SK-N-SH (cell line): Measurements from ENCODE around the gene SGPP2. TPM values are rescaled to one million over a fixed set of nuclear protein-coding genes. Genes with fewer than 3 reads are reported as not detected.

ENCODE experiments used
- CTCF ChIA-PET: fragments of 300-600, 350-600 bp; formaldehyde crosslinking; extraction: SDS; loops from one replicate; lab custom pipeline; 2021; lab: Yijun Ruan, JAX
- POLR2A ChIA-PET: fragments of 350-600 bp; sonication (Branson Sonifier 250); formaldehyde crosslinking; extraction: SDS; loops from one replicate; lab custom pipeline; 2020; ENCODE audit warnings: antibody characterized with exemption, inconsistent platforms; lab: Yijun Ruan, JAX
- DNase-seq: peaks from one replicate; pipeline ENCODE4 v3.0.0; 2012
- H2AFZ ChIP-seq: fragments of 200-600 bp; sonication (generic); 2 replicates; pipeline ENCODE4 v1.8.1; 2016; ENCODE audit warnings: antibody characterized with exemption, mild to moderate bottlenecking, low read depth
- H3F3A ChIP-seq: fragments of 200-600 bp; sonication (generic); replicated peaks from 2 replicates; pipeline ENCODE3; 2016; ENCODE audit warnings: antibody characterized with exemption, mild to moderate bottlenecking; ENCODE audit not compliant: insufficient read depth
- H3K27ac ChIP-seq, 2 experiments: fragments of 200-500 bp in 1 of 2; fragments of 200-600 bp in 1 of 2; sonication (Bioruptor generic) in 1 of 2; sonication (generic), shearing (Covaris generic) in 1 of 2; 2 replicates each; pipeline versions ENCODE4 v1.5.1 to v1.6.1; 2014 to 2016; ENCODE audit warnings: low read depth in 2 of 2, inconsistent platforms in 1 of 2, low read length in 1 of 2, mild to moderate bottlenecking in 1 of 2, mixed read lengths in 1 of 2
- H3K27me3 ChIP-seq: fragments of 200-600 bp; sonication (generic), shearing (Covaris generic); 2 replicates; pipeline ENCODE4 v1.6.1; 2016; ENCODE audit warnings: mixed run types; ENCODE audit not compliant: insufficient read depth
- H3K36me3 ChIP-seq, 2 experiments: fragments of 200-500 bp in 1 of 2; fragments of 200-600 bp in 1 of 2; sonication (Bioruptor generic) in 1 of 2; sonication (generic) in 1 of 2; replicated peaks in 1 of 2; 2 replicates each; pipeline versions ENCODE3 to v1.5.1; 2014 to 2016; ENCODE audit warnings: low read length in 1 of 2, mild to moderate bottlenecking in 1 of 2; ENCODE audit not compliant: insufficient read depth in 2 of 2, control insufficient read depth in 1 of 2
- H3K4me1 ChIP-seq, 2 experiments: fragments of 200-500 bp in 1 of 2; fragments of 200-600 bp in 1 of 2; sonication (Bioruptor generic) in 1 of 2; sonication (generic), shearing (Covaris generic) in 1 of 2; 2 replicates each; pipeline versions ENCODE4 v1.5.1 to v1.6.1; 2014 to 2016; ENCODE audit warnings: low read depth in 1 of 2, low read length in 1 of 2, mixed run types in 1 of 2; ENCODE audit not compliant: insufficient read depth in 2 of 2, control insufficient read depth in 1 of 2
- H3K4me2 ChIP-seq: fragments of 200-600 bp; sonication (generic), shearing (Covaris generic); 2 replicates; pipeline ENCODE4 v1.6.1; 2017; ENCODE audit warnings: mixed run types
- H3K4me3 ChIP-seq, 2 experiments: fragments of 200-500 bp in 1 of 2; fragments of 200-600 bp in 1 of 2; sonication (Bioruptor generic) in 1 of 2; sonication (generic), shearing (Covaris generic) in 1 of 2; 2 replicates each; pipeline versions ENCODE4 v1.5.1 to v1.8.1; 2014 to 2016; ENCODE audit warnings: low read depth in 2 of 2, inconsistent platforms in 1 of 2, low read length in 1 of 2, mild to moderate bottlenecking in 1 of 2, mixed read lengths in 1 of 2, moderate library complexity in 1 of 2
- H3K79me2 ChIP-seq: fragments of 200-600 bp; sonication (generic); 2 replicates; pipeline ENCODE4 v1.8.1; 2017; ENCODE audit warnings: mild to moderate bottlenecking; ENCODE audit not compliant: insufficient read depth
- H3K9ac ChIP-seq: fragments of 200-600 bp; sonication (generic); 2 replicates; pipeline ENCODE4 v1.6.1; 2017; ENCODE audit warnings: mixed run types
- H3K9me2 ChIP-seq: fragments of 200-600 bp; sonication (generic); 2 replicates; pipeline ENCODE4 v1.6.1; 2017; ENCODE audit warnings: mixed run types
- H3K9me3 ChIP-seq: fragments of 200-600 bp; sonication (generic); 2 replicates; pipeline ENCODE4 v1.6.1; 2017; ENCODE audit warnings: mixed run types, mild to moderate bottlenecking, moderate library complexity
- H4K20me1 ChIP-seq: fragments of 200-600 bp; sonication (generic); 2 replicates; pipeline ENCODE4 v1.6.1; 2017; ENCODE audit warnings: mild to moderate bottlenecking, mixed run types; ENCODE audit not compliant: insufficient read depth
- ELF1 ChIP-seq: IDR thresholded peaks from 2 replicates; pipeline ENCODE4 v1.4.0; 2012
- EP300 ChIP-seq, 2 experiments: IDR thresholded peaks; 2 replicates each; pipeline versions ENCODE4 v1.4.0 to v1.6.1; 2012; ENCODE audit warnings: borderline replicate concordance in 1 of 2, low read depth in 1 of 2, low read length in 1 of 2
- TAF1 ChIP-seq: IDR thresholded peaks from 2 replicates; pipeline ENCODE4 v1.6.1; 2012; ENCODE audit warnings: low read depth, mild to moderate bottlenecking, low read length, moderate library complexity, borderline replicate concordance
- YY1 ChIP-seq: IDR thresholded peaks from 2 replicates; pipeline ENCODE4 v1.4.0; 2012; ENCODE audit warnings: low read depth, mild to moderate bottlenecking
- WGBS: methylation state at CpG from one replicate; pipeline ENCODE4 v1.1.6; 2017; ENCODE audit warnings: low lambda C conversion rate; 5-methylcytosine and 5-hydroxymethylcytosine counted together
- polyA plus RNA-seq, 3 experiments: library from polyadenylated mRNA; depleted of rRNA; stranded (reverse); fragments of >200 nt; gene quantifications; 2 replicates each; pipeline ENCODE4 v1.2.3, GENCODE V29; 2012
- TF ChIP-seq, protein P1 (sequence below): IDR thresholded peaks from 2 replicates; pipeline ENCODE4; 2012
- TF ChIP-seq, protein P2 (sequence below): IDR thresholded peaks from 2 replicates; pipeline ENCODE4 v1.4.0; 2012; ENCODE audit warnings: low read depth, borderline replicate concordance

SGPP2 gene
- polyA plus RNA-seq, 1 of the 3 experiments (the other 2 are of a cell fraction): 0.03 TPM

DNA sequence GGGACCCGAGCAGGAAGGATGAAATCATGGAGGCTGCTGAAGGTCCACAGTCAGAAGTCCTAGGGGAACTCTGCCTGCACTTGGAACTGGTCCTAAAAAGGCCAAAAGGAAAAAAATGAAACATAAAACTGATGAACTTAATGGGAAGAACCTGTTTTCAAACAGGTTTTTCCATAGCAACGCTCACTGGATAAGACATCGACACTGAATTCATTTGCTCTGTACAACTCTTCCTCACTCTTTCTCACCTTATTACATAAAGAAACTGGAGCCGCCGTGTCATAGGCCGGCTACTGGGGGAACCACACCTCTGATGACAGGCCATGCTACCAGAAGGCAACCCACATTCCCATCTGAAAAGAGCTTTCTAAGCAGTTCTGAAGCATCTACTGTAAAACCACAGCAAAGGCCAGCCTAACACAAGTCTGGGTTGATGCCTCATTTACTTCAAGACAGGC, 147.9 kb downstream of the SGPP2 start:
- 95% methylated on average over 6 of the region's 6 CpGs for WGBS
- H3K4me2 ChIP-seq: no peak overlapping the region
- no peak overlapping the region for H3K9ac ChIP-seq

DNA sequence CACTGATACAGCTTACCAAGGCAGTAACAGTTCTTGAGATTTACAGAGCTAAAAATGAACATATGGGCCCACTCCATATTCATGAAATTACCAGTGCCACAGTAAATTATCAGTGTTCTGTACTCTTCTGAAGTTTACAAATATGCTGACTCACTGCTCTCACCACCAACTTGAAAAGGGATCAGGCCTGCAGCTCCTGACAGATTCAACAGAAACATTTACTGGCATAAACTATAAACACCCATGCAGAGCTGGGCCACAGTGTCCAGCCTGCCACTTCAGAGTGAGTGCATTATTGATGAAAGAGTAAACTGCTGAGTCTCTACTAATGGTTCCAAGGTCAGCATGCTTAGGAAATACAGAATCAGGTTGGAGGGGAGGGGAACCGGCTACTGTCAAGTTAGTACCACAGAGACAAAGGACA, 148.4 kb downstream of the SGPP2 start:
- no peak overlapping the region for H3K4me3 ChIP-seq

More for the DNA sequence above, 147.9 kb downstream of the SGPP2 start:
- POLR2A ChIA-PET: no interaction called here
- Histone ChIP-seq H4K20me1 (no peaks in the 10 kb centered on the region), H3K27me3 (no peaks in the 10 kb centered on the region), H3K36me3 (peaks cover 16 to 20% of the 10 kb centered on the region in 2 experiments), H3K4me1 (peaks cover 3 to 26% of the 10 kb centered on the region in 2 experiments; a peak in 3 of 4 replicates), H3K9me2 (no peaks in the 10 kb centered on the region), H3K27ac (peak overlapping the region in 1 of 2 experiments; percentile 55; a peak in 2 of 4 replicates), H3K4me3 (no peak overlapping the region), H2AFZ (no peak overlapping the region), H3F3A (peaks cover 13% of the 10 kb centered on the region), H3K79me2 (no peaks in the 10 kb centered on the region; the same call in 1 of the 2 replicates), H3K9me3 (no peaks in the 10 kb centered on the region)
- DNase-seq: no peak
- CTCF ChIA-PET: interaction anchor here (1.4 to 1.6 kb wide), 3 partner anchors 10 to 254 kb away, joined by 3 to 6 read pairs (median 4); no protein-coding TSS in a partner anchor
- TF ChIP-seq YY1 (no peak), TAF1 (no peak)

DNA sequence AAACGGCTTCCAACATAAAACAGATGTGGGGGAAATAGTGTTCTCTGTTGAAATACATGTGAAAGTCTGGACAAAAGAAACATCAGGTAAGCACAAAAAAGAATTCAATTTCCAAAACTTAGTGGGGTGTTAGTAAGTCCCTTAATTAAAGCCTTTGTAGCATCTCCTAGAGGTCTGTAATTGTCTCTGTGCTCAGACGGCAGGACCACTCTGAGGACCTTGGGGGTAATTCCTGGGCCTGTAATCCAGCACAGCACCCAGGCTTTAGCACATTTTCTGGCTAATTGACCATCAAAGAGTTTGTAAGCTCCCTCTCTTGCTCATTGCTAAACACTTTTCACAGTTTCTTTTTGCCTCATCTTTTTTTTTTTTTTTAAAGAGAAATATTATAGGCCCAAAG, 151.3 kb downstream of the SGPP2 start:
- Histone ChIP-seq H3K4me3 (no peak overlapping the region), H3K36me3 (peaks cover 8 to 11% of the 10 kb centered on the region in 2 experiments), H3K9me2 (no peaks in the 10 kb centered on the region), H3K4me2 (no peak overlapping the region), H3K27me3 (no peaks in the 10 kb centered on the region), H3K9me3 (no peaks in the 10 kb centered on the region), H3K79me2 (no peaks in the 10 kb centered on the region; the same call in 1 of the 2 replicates), H3F3A (peaks cover 4% of the 10 kb centered on the region), H3K27ac (no peak overlapping the region), H3K4me1 (peaks cover 3 to 25% of the 10 kb centered on the region in 2 experiments; a peak in 3 of 4 replicates), H3K9ac (no peak overlapping the region), H2AFZ (no peak overlapping the region), H4K20me1 (no peaks in the 10 kb centered on the region)
- CTCF ChIA-PET: interaction anchor here (2.0 kb wide), 1 partner anchor 13 kb away, joined by 10 read pairs; no protein-coding TSS in a partner anchor
- no peak for TF ChIP-seq ELF1
- TF ChIP-seq EP300 (IDR thresholded peaks at IDR 0.05; ENCODE audit: borderline replicate concordance in 1 of 2, low read depth in 1 of 2, low read length in 1 of 2): no peak
- POLR2A ChIA-PET: no interaction called here
- 91% methylated on average over 2 of the region's 2 CpGs for WGBS
- no peak for DNase-seq

More for the DNA sequence above, 148.4 kb downstream of the SGPP2 start:
- H3K9me3 ChIP-seq: no peaks in the 10 kb centered on the region
- ChIA-PET CTCF (interaction anchor here (1.4 to 1.6 kb wide), 3 partner anchors 11 to 255 kb away, joined by 3 to 6 read pairs (median 4); no protein-coding TSS in a partner anchor), POLR2A (no interaction called here)
- peaks cover 11 to 15% of the 10 kb centered on the region in 2 experiments for H3K36me3 ChIP-seq
- H3K27ac ChIP-seq: peak overlapping the region in 1 of 2 experiments; percentile 55; a peak in 2 of 4 replicates
- TF ChIP-seq, protein P1, sequence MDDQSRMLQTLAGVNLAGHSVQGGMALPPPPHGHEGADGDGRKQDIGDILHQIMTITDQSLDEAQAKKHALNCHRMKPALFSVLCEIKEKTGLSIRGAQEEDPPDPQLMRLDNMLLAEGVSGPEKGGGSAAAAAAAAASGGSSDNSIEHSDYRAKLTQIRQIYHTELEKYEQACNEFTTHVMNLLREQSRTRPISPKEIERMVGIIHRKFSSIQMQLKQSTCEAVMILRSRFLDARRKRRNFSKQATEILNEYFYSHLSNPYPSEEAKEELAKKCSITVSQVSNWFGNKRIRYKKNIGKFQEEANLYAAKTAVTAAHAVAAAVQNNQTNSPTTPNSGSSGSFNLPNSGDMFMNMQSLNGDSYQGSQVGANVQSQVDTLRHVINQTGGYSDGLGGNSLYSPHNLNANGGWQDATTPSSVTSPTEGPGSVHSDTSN: peak; percentile 33; the same call in 1 of the 2 replicates
- TF ChIP-seq, protein P2, sequence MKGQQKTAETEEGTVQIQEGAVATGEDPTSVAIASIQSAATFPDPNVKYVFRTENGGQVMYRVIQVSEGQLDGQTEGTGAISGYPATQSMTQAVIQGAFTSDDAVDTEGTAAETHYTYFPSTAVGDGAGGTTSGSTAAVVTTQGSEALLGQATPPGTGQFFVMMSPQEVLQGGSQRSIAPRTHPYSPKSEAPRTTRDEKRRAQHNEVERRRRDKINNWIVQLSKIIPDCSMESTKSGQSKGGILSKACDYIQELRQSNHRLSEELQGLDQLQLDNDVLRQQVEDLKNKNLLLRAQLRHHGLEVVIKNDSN: no peak
- DNase-seq: no peak
- no peaks in the 10 kb centered on the region; the same call in 1 of the 2 replicates for H3K79me2 ChIP-seq
- H3K4me2 ChIP-seq: peak overlapping the region; percentile 9; the same call in 1 of the 2 replicates
- no peaks in the 10 kb centered on the region for H3K27me3 ChIP-seq
- H3K9me2 ChIP-seq: no peaks in the 10 kb centered on the region
- H4K20me1 ChIP-seq: no peaks in the 10 kb centered on the region
- H3F3A ChIP-seq: peaks cover 13% of the 10 kb centered on the region
- H2AFZ ChIP-seq: no peak overlapping the region
- WGBS: 95% methylated on average over 1 of the region's 1 CpG
- peaks cover 3 to 27% of the 10 kb centered on the region in 2 experiments; a peak in 3 of 4 replicates for H3K4me1 ChIP-seq
- H3K9ac ChIP-seq: no peak overlapping the region
